ENCODE results near the gene HDHD3. TPM values are rescaled to one million over a fixed set of nuclear protein-coding genes. Genes with fewer than 3 reads are reported as not detected.

Gene HDHD3
- total RNA-seq, 2 experiments from 2014 or later: 16.0 to 18.1 TPM

DNA sequence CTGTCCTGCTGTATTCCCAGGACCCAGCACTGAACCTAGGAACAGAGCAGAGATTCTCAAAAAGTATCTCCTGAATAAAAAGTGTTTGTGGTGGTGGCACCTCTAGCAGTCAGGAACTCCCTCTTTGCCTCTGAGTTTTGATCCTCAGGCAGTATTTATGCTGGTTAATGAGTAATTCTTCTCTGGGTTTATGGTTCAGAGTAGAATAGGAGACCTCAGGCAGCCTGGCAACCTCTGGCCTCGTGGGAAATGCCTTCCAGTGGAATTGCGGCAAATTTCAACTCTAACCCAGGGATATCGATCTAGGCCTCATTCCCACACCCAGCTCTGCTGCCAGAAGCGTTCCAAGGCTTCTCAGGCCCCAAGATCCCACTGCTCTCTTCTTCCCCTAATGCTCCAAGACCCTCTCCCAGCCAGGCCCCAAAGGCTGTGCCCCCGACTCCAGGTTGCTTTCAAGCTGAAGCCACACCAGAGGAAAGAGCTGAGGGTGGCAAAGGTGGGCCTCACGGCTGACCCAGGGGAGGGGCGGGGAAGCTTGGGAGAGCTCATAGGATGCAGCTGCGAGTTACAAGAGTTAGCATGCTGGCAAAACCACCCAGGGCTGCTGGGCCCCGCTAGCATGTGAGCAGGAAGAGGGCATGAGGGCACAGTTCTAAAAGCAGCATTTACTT lies 10.9 kb upstream of the HDHD3 start:
- peaks cover 22% of the 10 kb centered on the region; the same call in 1 of the 2 replicates for H3K36me3 ChIP-seq (ENCODE audit: insufficient read depth, low read length)
- no peaks in the 10 kb centered on the region for H3K9me2 ChIP-seq (ENCODE audit: insufficient read depth, low read length)
- POLR2A ChIA-PET: no interaction called here

GRCh38 chr9:113386571-113387393 lies 10.0 kb upstream of the HDHD3 start:
- Histone ChIP-seq H3K4me2 (ENCODE audit: low read length) (no peak overlapping the region), H3K27ac (ENCODE audit: low read depth, low read length, poor library complexity, severe bottlenecking) (no peak overlapping the region), H3K4me3 (ENCODE audit: low read depth, low read length, poor library complexity, severe bottlenecking) (no peak overlapping the region), H3K9me3 (ENCODE audit: low read length) (no peaks in the 10 kb centered on the region), H3K79me2 (ENCODE audit: insufficient read depth, low read depth, low read length) (no peaks in the 10 kb centered on the region), H2AFZ (ENCODE audit: low read length) (no peak overlapping the region), H3K9me2 (ENCODE audit: insufficient read depth, low read length) (no peaks in the 10 kb centered on the region), H3K4me1 (ENCODE audit: insufficient read depth, low read length, poor library complexity, severe bottlenecking) (no peaks in the 10 kb centered on the region), H3K36me3 (ENCODE audit: insufficient read depth, low read length) (peaks cover 14% of the 10 kb centered on the region; the same call in 1 of the 2 replicates), H4K20me1 (ENCODE audit: insufficient read depth, low read length) (no peaks in the 10 kb centered on the region)
- ChIA-PET POLR2A (interaction anchor here (0.7 to 1.1 kb wide), 2 partner anchors 11 to 16 kb away, joined by 3 to 5 read pairs; partner anchors contain the start of gene HDHD3), CTCF (ENCODE audit: unreplicated experiment) (no interaction called here)
- DNase-seq (ENCODE audit: low spot score): no peak
- intact Hi-C loops (cut with micrococcal nuclease; ENCODE audit: unreplicated experiment): no loop called here
- TF ChIP-seq EZH2phosphoT487 (IDR thresholded peaks at IDR 0.05; ENCODE audit: borderline replicate concordance, low read depth, low read length): no peak
- TF ChIP-seq CTCF (conservative IDR thresholded peaks at IDR 0.05; ENCODE audit: low read length): no peak
- BruUV-seq (replicated peaks): TSS peak; percentile 91

More for the DNA sequence above, 10.9 kb upstream of the HDHD3 start:
- Histone ChIP-seq H3K4me2 (ENCODE audit: low read length) (no peak overlapping the region), H2AFZ (ENCODE audit: low read length) (no peak overlapping the region), H3K27ac (ENCODE audit: low read depth, low read length, poor library complexity, severe bottlenecking) (no peak overlapping the region), H3K4me3 (ENCODE audit: low read depth, low read length, poor library complexity, severe bottlenecking) (no peak overlapping the region), H3K4me1 (ENCODE audit: insufficient read depth, low read length, poor library complexity, severe bottlenecking) (no peaks in the 10 kb centered on the region), H3K79me2 (ENCODE audit: insufficient read depth, low read depth, low read length) (no peaks in the 10 kb centered on the region), H4K20me1 (ENCODE audit: insufficient read depth, low read length) (no peaks in the 10 kb centered on the region), H3K9me3 (ENCODE audit: low read length) (no peaks in the 10 kb centered on the region)
- TF ChIP-seq CTCF (conservative IDR thresholded peaks at IDR 0.05; ENCODE audit: low read length) (no peak), EZH2phosphoT487 (IDR thresholded peaks at IDR 0.05; ENCODE audit: borderline replicate concordance, low read depth, low read length) (no peak)
- CTCF ChIA-PET (ENCODE audit: unreplicated experiment): no interaction called here
- no peak for DNase-seq (ENCODE audit: low spot score)
- intact Hi-C loops (cut with micrococcal nuclease; ENCODE audit: unreplicated experiment): no loop called here
- no TSS peak for BruUV-seq (replicated peaks)

Measured in OCI-LY7 (cell line).